RPMI8226 (cell line): ENCODE results near the gene TP53TG3C.
"Not testable (repeated sequence)": the region's sequence is repeated elsewhere in the genome, so short reads cannot be mapped to it uniquely, and the experiment has no call there.

ENCODE experiments used
- DNase-seq: peaks from one replicate; pipeline ENCODE4 v3.0.0-alpha.2; 2015

Gene TP53TG3C

GRCh38 chr16:33193926-33194325, at the start of gene TP53TG3C:
TP53TG3C (plus strand) TSS chr16:33194226; CDS start chr16:33194294, 68 bp downstream.
- DNase-seq = not testable (repeated sequence)
